ENCODE data around the gene LRMDA.

The LRMDA gene

GRCh38 chr10:75737580-75737949, 306.1 kb downstream of the LRMDA start:
- no peak for DNase-seq (ENCODE audit: low read depth)
- TF ChIP-seq CTCF (conservative IDR thresholded peaks at IDR 0.05; ENCODE audit: low read depth, low read length) = no peak
- H3K4me3 ChIP-seq (ENCODE audit: low read depth, low read length) = no peak overlapping the region

- DNase-seq (ENCODE audit: low read depth) = no peak
- no peak overlapping the region for H3K4me3 ChIP-seq (ENCODE audit: low read depth, low read length)
- TF ChIP-seq CTCF (conservative IDR thresholded peaks at IDR 0.05; ENCODE audit: low read depth, low read length) = no peak
Observed at GRCh38 chr10:75738924-75739323, 307.5 kb downstream of the LRMDA start.

- no peak for DNase-seq (ENCODE audit: low read depth)
- TF ChIP-seq CTCF (conservative IDR thresholded peaks at IDR 0.05; ENCODE audit: low read depth, low read length) = no peak
Observed at GRCh38 chr10:75739414-75740143, 308.2 kb downstream of the LRMDA start.

GRCh38 chr10:75740541-75740940, 309.1 kb downstream of the LRMDA start:
- no peak overlapping the region for H3K4me3 ChIP-seq (ENCODE audit: low read depth, low read length)
- no peak for DNase-seq (ENCODE audit: low read depth)
- TF ChIP-seq CTCF (conservative IDR thresholded peaks at IDR 0.05; ENCODE audit: low read depth, low read length) = no peak

More at GRCh38 chr10:75739414-75740143, 308.2 kb downstream of the LRMDA start:
- no peak overlapping the region for H3K4me3 ChIP-seq (ENCODE audit: low read depth, low read length)

DNA sequence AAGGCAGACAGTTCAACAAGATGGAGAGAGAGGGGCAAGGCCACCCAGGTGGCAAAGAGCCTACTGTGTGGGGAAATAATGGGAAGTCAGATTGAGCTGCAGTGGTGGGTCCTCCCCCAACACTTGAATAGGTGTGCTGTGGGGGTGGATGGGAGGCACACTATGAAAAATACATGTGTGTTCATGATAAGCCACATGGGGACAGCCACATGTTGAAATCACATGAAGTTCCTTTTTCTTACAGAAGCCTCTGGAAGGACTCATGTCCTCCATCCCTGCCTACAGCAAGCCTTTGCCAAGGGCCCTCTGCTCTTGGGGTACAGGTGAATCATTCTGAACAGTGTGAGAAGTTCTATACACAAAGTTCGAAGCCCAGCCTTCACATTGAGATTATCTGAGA, 310.9 kb downstream of the LRMDA start:
- no peak for TF ChIP-seq CTCF (conservative IDR thresholded peaks at IDR 0.05; ENCODE audit: low read depth, low read length)
- no peak for DNase-seq (ENCODE audit: low read depth)
- no peak overlapping the region for H3K4me3 ChIP-seq (ENCODE audit: low read depth, low read length)

DNA sequence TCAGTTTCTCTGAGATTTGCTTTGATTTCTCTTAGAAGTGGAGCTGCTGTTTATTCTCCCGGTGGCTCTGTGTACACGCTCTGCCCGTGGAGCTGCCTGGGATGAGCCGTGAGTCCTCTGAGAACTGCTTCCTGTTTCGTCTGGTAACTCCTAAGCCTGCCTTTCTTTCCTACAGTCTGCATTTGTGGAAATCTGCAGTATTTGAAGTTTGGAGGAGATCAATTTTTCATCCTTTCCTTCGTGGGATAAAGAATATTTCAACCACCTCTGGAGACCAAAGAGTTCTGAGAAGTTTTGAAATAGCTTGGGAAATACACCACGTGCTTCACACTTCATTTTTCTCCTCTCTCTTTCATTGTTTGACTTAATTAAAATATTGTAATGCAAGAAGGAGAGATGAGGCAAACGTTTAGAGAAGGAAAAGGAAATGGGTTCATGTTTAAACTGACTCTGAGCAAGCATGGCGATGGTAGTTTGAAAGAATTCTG, 311.9 kb downstream of the LRMDA start:
- no peak for TF ChIP-seq CTCF (conservative IDR thresholded peaks at IDR 0.05; ENCODE audit: low read depth, low read length)
- DNase-seq (ENCODE audit: low read depth) = peak; percentile 5
- no peak overlapping the region for H3K4me3 ChIP-seq (ENCODE audit: low read depth, low read length)

DNA sequence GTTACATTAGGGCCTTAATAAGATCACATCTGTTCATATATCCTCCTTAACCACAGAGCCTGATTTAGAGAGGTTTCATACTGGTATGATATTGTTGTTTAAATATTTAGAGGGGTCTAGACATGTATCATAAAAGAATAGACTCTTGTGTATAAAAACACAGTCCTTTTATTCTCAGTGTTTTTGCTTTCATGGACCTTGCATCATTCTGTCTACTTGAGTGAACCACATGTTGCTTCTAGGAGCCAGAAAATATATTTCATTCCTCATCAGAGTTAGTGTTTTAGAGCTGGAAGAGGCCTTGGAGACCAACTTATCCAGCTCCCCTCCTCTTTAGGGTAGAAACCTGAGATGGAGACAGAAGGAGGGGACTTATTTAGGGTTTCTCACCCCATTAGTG, 312.8 kb downstream of the LRMDA start:
- H3K4me3 ChIP-seq (ENCODE audit: low read depth, low read length) = no peak overlapping the region
- no peak for TF ChIP-seq CTCF (conservative IDR thresholded peaks at IDR 0.05; ENCODE audit: low read depth, low read length)
- no peak for DNase-seq (ENCODE audit: low read depth)
